ENCODE results near the gene MAP3K14. TPM values are rescaled to one million over a fixed set of nuclear protein-coding genes. Genes with fewer than 3 reads are reported as not detected.

Gene MAP3K14
- total RNA-seq, 8 experiments from 2014 or later: 1.4 to 5.0 (median 3.2) TPM

- no peak overlapping the region for H3K4me3 ChIP-seq
- peak in 2 of 8 experiments; percentile 6 to 7 for ATAC-seq (replicated peaks in 6 of 8)
- in situ Hi-C loops (cut with MboI; ENCODE audit: low pct_unique_long_range_greater_than_20kb in 2 of 9, low sequenced_read_pairs in 9 of 9, unreplicated experiment in 9 of 9): loop anchor here in 2 of 9 experiments (10.0 kb wide), 1 partner anchor 157 kb away; no protein-coding TSS in a partner anchor
- no peak overlapping the region for H3K27ac ChIP-seq
- 70 to 100% (median 80%) methylated on average over 1 to 3 of the region's 8 CpGs; no CpG with 5 or more reads in 6 of the 10 experiments for WGBS, 10 experiments
- peaks cover 11 to 32% of the 10 kb centered on the region in 2 donors for H3K4me1 ChIP-seq (replicated peaks in 1 of 2)
Observed at GRCh38 chr17:45227101-45227925, 89.5 kb downstream of the MAP3K14 start.

GRCh38 chr17:45226576-45226975 is 90.2 kb downstream of the MAP3K14 start:
- no peak for ATAC-seq (replicated peaks in 6 of 8)

GRCh38 chr17:45225964-45226530 is 90.8 kb downstream of the MAP3K14 start:
- WGBS, 10 experiments: 50 to 100% methylated on average over 1 to 2 of the region's 11 CpGs; no CpG with 5 or more reads in 8 of the 10 experiments
- no peak for ATAC-seq (replicated peaks in 6 of 8)
- Histone ChIP-seq H3K27ac (no peak overlapping the region), H3K4me1 (replicated peaks in 1 of 2) (peaks cover 8 to 29% of the 10 kb centered on the region in 2 donors), H3K4me3 (no peak overlapping the region)
- in situ Hi-C loops (cut with MboI; ENCODE audit: low pct_unique_long_range_greater_than_20kb in 2 of 9, low sequenced_read_pairs in 9 of 9, unreplicated experiment in 9 of 9): loop anchor here in 2 of 9 experiments (10.0 kb wide), 1 partner anchor 159 kb away; no protein-coding TSS in a partner anchor

More at GRCh38 chr17:45226576-45226975, 90.2 kb downstream of the MAP3K14 start:
- WGBS, 10 experiments: 20 to 86% (median 75%) methylated on average over 1 to 3 of the region's 3 CpGs; no CpG with 5 or more reads in 5 of the 10 experiments
- Histone ChIP-seq H3K4me1 (replicated peaks in 1 of 2) (peaks cover 11 to 33% of the 10 kb centered on the region in 2 donors), H3K4me3 (no peak overlapping the region), H3K27ac (no peak overlapping the region)
- in situ Hi-C loops (cut with MboI; ENCODE audit: low pct_unique_long_range_greater_than_20kb in 2 of 9, low sequenced_read_pairs in 9 of 9, unreplicated experiment in 9 of 9): loop anchor here in 2 of 9 experiments (10.0 kb wide), 1 partner anchor 158 kb away; no protein-coding TSS in a partner anchor

GRCh38 chr17:45225051-45225700 is 91.6 kb downstream of the MAP3K14 start:
- H3K4me1 ChIP-seq (replicated peaks in 1 of 2): peaks cover 8 to 27% of the 10 kb centered on the region in 2 donors
- H3K27ac ChIP-seq: no peak overlapping the region
- no peak for ATAC-seq (replicated peaks in 6 of 8)
- H3K4me3 ChIP-seq: no peak overlapping the region
- in situ Hi-C loops (cut with MboI; ENCODE audit: low pct_unique_long_range_greater_than_20kb in 2 of 9, low sequenced_read_pairs in 9 of 9, unreplicated experiment in 9 of 9): loop anchor here in 2 of 9 experiments (10.0 kb wide), 1 partner anchor 160 kb away; no protein-coding TSS in a partner anchor
- WGBS, 10 experiments: 30 to 60% (median 53%) methylated on average over 1 to 3 of the region's 7 CpGs; no CpG with 5 or more reads in 7 of the 10 experiments

GRCh38 chr17:45224671-45225050 is 92.2 kb downstream of the MAP3K14 start:
- Histone ChIP-seq H3K4me3 (no peak overlapping the region), H3K27ac (no peak overlapping the region), H3K4me1 (replicated peaks in 1 of 2) (peaks cover 8 to 22% of the 10 kb centered on the region in 2 donors)
- ATAC-seq (replicated peaks in 6 of 8): no peak
- WGBS, 10 experiments: 73 to 87% (median 80%) methylated on average over 1 to 6 of the region's 9 CpGs; no CpG with 5 or more reads in 6 of the 10 experiments
- in situ Hi-C loops (cut with MboI; ENCODE audit: low pct_unique_long_range_greater_than_20kb in 2 of 9, low sequenced_read_pairs in 9 of 9, unreplicated experiment in 9 of 9): loop anchor here in 5 of 9 experiments (10.0 to 25.0 kb wide), 3 partner anchors 160 to 613 kb away; partner anchors contain the start of gene SPPL2C (in 1 of the 5)

GRCh38 chr17:45223539-45224528 is 93.0 kb downstream of the MAP3K14 start:
- in situ Hi-C loops (cut with MboI; ENCODE audit: low pct_unique_long_range_greater_than_20kb in 2 of 9, low sequenced_read_pairs in 9 of 9, unreplicated experiment in 9 of 9): loop anchor here in 5 of 9 experiments (10.0 to 25.0 kb wide), 3 partner anchors 161 to 613 kb away; partner anchors contain the start of gene SPPL2C (in 1 of the 5)
- Histone ChIP-seq H3K4me1 (replicated peaks in 1 of 2) (peaks cover 2 to 14% of the 10 kb centered on the region in 2 donors), H3K4me3 (no peak overlapping the region), H3K27ac (no peak overlapping the region)
- peak in 2 of 8 experiments; percentile 11 to 38 for ATAC-seq (replicated peaks in 6 of 8)
- WGBS, 10 experiments: 59 to 100% (median 90%) methylated on average over 1 to 4 of the region's 12 CpGs; no CpG with 5 or more reads in 1 of the 10 experiments

- 39 to 40% methylated on average over 2 to 3 of the region's 8 CpGs; no CpG with 5 or more reads in 8 of the 10 experiments for WGBS, 10 experiments
- Histone ChIP-seq H3K4me3 (no peak overlapping the region), H3K4me1 (replicated peaks in 1 of 2) (peaks cover 0 to 11% of the 10 kb centered on the region in 2 donors), H3K27ac (no peak overlapping the region)
- in situ Hi-C loops (cut with MboI; ENCODE audit: low pct_unique_long_range_greater_than_20kb in 2 of 9, low sequenced_read_pairs in 9 of 9, unreplicated experiment in 9 of 9): loop anchor here in 5 of 9 experiments (10.0 to 25.0 kb wide), 3 partner anchors 162 to 614 kb away; partner anchors contain the start of gene SPPL2C (in 1 of the 5)
- ATAC-seq (replicated peaks in 6 of 8): no peak
Observed at GRCh38 chr17:45222996-45223538, 93.8 kb downstream of the MAP3K14 start.

GRCh38 chr17:45222289-45222995 is 94.4 kb downstream of the MAP3K14 start:
- Histone ChIP-seq H3K27ac (no peak overlapping the region), H3K4me3 (peak overlapping the region; percentile 46 to 74 (median 54)), H3K4me1 (replicated peaks in 1 of 2) (peaks cover 0 to 11% of the 10 kb centered on the region in 2 donors)
- WGBS, 10 experiments: 6 to 27% (median 23%) methylated on average over 1 to 3 of the region's 33 CpGs; no CpG with 5 or more reads in 6 of the 10 experiments
- in situ Hi-C loops (cut with MboI; ENCODE audit: low pct_unique_long_range_greater_than_20kb in 2 of 9, low sequenced_read_pairs in 9 of 9, unreplicated experiment in 9 of 9): loop anchor here in 5 of 9 experiments (10.0 to 25.0 kb wide), 3 partner anchors 162 to 615 kb away; partner anchors contain the start of gene SPPL2C (in 1 of the 5)
- ATAC-seq (replicated peaks in 6 of 8): peak in 1 of 8 experiments; percentile 4

GRCh38 chr17:45222014-45222288 is 94.9 kb downstream of the MAP3K14 start:
- in situ Hi-C loops (cut with MboI; ENCODE audit: low pct_unique_long_range_greater_than_20kb in 2 of 9, low sequenced_read_pairs in 9 of 9, unreplicated experiment in 9 of 9): loop anchor here in 5 of 9 experiments (10.0 to 25.0 kb wide), 3 partner anchors 163 to 615 kb away; partner anchors contain the start of gene SPPL2C (in 1 of the 5)
- Histone ChIP-seq H3K27ac (no peak overlapping the region), H3K4me3 (peak overlapping the region; percentile 46 to 74 (median 54))

GRCh38 chr17:45221081-45222013 is 95.5 kb downstream of the MAP3K14 start, which contains the start of gene FMNL1:
FMNL1 (plus strand) TSS chr17:45221885; CDS start chr17:45222125, 240 bp downstream.
- in situ Hi-C loops (cut with MboI; ENCODE audit: low pct_unique_long_range_greater_than_20kb in 2 of 9, low sequenced_read_pairs in 9 of 9, unreplicated experiment in 9 of 9): loop anchor here in 5 of 9 experiments (10.0 to 25.0 kb wide), 3 partner anchors 163 to 616 kb away; partner anchors contain the start of gene SPPL2C (in 1 of the 5)
- H3K4me1 ChIP-seq (replicated peaks in 1 of 2): peaks cover 0 to 11% of the 10 kb centered on the region in 2 donors
- ATAC-seq (replicated peaks in 6 of 8): peak; percentile 15 to 76 (median 68)
- H3K4me3 ChIP-seq: peak within 1 kb of the TSS; percentile 46 to 74 (median 54)
- no peak within 1 kb of the TSS for H3K27ac ChIP-seq
- 0 to 21% (median 9%) methylated on average over 7 to 14 of the region's 98 CpGs; no CpG with 5 or more reads in 7 of the 10 experiments for WGBS, 10 experiments

More at GRCh38 chr17:45222014-45222288, 94.9 kb downstream of the MAP3K14 start:
- peak in 7 of 8 experiments; percentile 5 to 31 (median 21) for ATAC-seq (replicated peaks in 6 of 8)
- H3K4me1 ChIP-seq (replicated peaks in 1 of 2): peaks cover 0 to 11% of the 10 kb centered on the region in 2 donors
- 0% methylated on average over 2 of the region's 38 CpGs; no CpG with 5 or more reads in 9 of the 10 experiments for WGBS, 10 experiments

Measured in motor neuron (in vitro differentiated cells).